ENCODE data around the gene GFOD1.

The GFOD1 gene

DNA sequence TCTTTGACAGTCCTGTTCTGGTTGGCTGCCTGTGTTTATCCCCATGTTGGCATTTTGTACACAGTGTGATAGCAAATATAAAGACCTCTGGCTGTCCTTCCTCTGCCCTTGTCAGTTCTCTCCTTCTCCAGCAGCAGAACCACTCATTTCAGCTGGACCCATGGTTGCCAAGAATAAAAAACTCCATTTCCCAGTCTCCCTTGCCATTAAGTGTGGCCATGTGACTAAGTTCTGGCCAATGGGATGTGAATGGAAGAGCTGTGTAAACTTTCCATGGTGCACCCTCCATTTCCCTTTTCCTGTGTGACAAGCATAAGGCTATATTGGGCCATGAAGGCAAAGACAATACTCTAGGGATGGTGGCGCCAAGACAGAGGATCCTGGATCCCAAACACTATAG, 80.6 kb downstream of the GFOD1 start:
- Histone ChIP-seq H3K9me3 (ENCODE audit: control insufficient read depth in 1 of 2, low read length in 2 of 2) (no peaks in the 10 kb centered on the region), H3K27me3 (ENCODE audit: low read depth, low read length) (no peaks in the 10 kb centered on the region), H3K4me1 (ENCODE audit: control insufficient read depth in 1 of 2, insufficient read depth in 2 of 2, low read length in 2 of 2) (peaks cover 13 to 21% of the 10 kb centered on the region in 2 donors), H3K4me3 (ENCODE audit: low read depth in 1 of 2, low read length in 2 of 2) (no peak overlapping the region), H3K36me3 (ENCODE audit: control insufficient read depth in 1 of 2, insufficient read depth in 2 of 2, low read length in 2 of 2) (no peaks in the 10 kb centered on the region), H3K27ac (ENCODE audit: low read length) (peak overlapping the region; percentile 17)

DNA sequence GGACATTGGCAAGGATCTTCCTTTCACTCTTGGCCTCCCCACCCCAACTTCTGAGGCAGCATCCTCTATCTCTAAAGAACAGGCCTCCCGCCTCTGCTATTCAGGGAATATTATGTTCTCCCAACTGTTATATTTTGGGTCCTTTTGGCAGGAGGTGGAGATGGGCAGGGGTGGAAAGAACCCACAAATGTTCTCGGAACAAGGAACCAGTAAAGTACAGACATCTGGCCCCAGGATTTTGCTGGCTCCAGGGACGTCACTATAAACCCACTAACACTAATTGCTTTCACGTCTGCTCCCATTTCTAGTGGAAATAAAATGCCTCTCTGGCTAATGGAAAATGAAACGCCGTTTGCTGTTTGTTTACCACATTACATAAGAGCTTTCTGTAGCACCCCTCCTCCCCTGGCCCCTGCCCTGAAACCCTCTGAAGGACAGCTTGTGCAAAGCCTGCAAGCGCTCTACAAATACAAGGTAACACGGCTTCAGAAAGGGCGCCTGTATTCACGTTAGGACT, 81.4 kb downstream of the GFOD1 start:
- H3K27me3 ChIP-seq (ENCODE audit: low read depth, low read length), result no peaks in the 10 kb centered on the region
- no peak overlapping the region for H3K4me3 ChIP-seq (ENCODE audit: low read depth in 1 of 2, low read length in 2 of 2)
- H3K4me1 ChIP-seq (ENCODE audit: control insufficient read depth in 1 of 2, insufficient read depth in 2 of 2, low read length in 2 of 2), result peaks cover 13 to 21% of the 10 kb centered on the region in 2 donors
- H3K36me3 ChIP-seq (ENCODE audit: control insufficient read depth in 1 of 2, insufficient read depth in 2 of 2, low read length in 2 of 2), result no peaks in the 10 kb centered on the region
- H3K9me3 ChIP-seq (ENCODE audit: control insufficient read depth in 1 of 2, low read length in 2 of 2), result no peaks in the 10 kb centered on the region
- H3K27ac ChIP-seq (ENCODE audit: low read length), result peak overlapping the region; percentile 17

DNA sequence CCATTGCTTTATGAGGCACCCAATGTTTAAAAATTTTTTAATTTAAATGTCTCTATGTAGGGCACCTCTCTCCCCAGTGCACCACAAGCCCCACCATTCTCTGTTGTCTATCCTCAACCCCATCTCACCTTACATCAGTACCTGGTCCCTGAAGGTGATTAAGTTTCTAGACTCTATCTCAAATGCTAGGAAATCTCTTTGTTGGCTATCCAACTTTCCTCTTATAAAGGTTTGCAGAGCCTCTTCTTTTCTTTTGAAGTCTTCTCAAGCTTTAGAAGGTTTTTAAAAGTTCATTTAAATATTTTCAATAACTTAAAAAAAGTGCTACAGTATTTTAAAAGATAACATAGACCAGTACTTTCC, 82.5 kb downstream of the GFOD1 start:
- Histone ChIP-seq H3K9me3 (ENCODE audit: control insufficient read depth in 1 of 2, low read length in 2 of 2) (no peaks in the 10 kb centered on the region), H3K4me3 (ENCODE audit: low read depth in 1 of 2, low read length in 2 of 2) (no peak overlapping the region), H3K36me3 (ENCODE audit: control insufficient read depth in 1 of 2, insufficient read depth in 2 of 2, low read length in 2 of 2) (no peaks in the 10 kb centered on the region), H3K27ac (ENCODE audit: low read length) (peak overlapping the region; percentile 19), H3K27me3 (ENCODE audit: low read depth, low read length) (no peaks in the 10 kb centered on the region), H3K4me1 (ENCODE audit: control insufficient read depth in 1 of 2, insufficient read depth in 2 of 2, low read length in 2 of 2) (peaks cover 8 to 17% of the 10 kb centered on the region in 2 donors)

GRCh38 chr6:13404228-13404891, 83.0 kb downstream of the GFOD1 start:
- Histone ChIP-seq H3K9me3 (ENCODE audit: control insufficient read depth in 1 of 2, low read length in 2 of 2) (no peaks in the 10 kb centered on the region), H3K4me3 (ENCODE audit: low read depth in 1 of 2, low read length in 2 of 2) (no peak overlapping the region), H3K27ac (ENCODE audit: low read length) (peak overlapping the region; percentile 19), H3K36me3 (ENCODE audit: control insufficient read depth in 1 of 2, insufficient read depth in 2 of 2, low read length in 2 of 2) (no peaks in the 10 kb centered on the region), H3K27me3 (ENCODE audit: low read depth, low read length) (no peaks in the 10 kb centered on the region), H3K4me1 (ENCODE audit: control insufficient read depth in 1 of 2, insufficient read depth in 2 of 2, low read length in 2 of 2) (peaks cover 8 to 17% of the 10 kb centered on the region in 2 donors)

DNA sequence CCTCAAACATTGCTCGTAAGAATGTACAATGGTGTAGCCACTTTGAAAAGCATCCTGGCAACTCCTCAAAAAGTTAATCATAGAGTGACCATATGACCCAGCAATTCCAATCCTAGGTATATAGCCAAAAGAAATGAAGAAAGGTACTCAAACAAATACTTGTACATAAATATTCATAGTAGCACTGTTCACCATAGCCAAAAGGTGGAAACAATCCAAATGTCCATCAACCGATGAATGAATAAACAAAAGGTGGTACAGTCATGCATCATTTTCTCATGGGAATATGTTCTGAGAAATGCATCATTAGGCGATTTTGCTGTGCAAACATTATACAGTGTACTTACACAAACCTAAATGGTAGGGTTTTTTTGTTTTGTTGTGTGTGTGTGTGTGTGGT, 84.7 kb downstream of the GFOD1 start:
- Histone ChIP-seq H3K27ac (ENCODE audit: low read length) (no peak overlapping the region), H3K4me1 (ENCODE audit: control insufficient read depth in 1 of 2, insufficient read depth in 2 of 2, low read length in 2 of 2) (peaks cover 0 to 9% of the 10 kb centered on the region in 2 donors)

DNA sequence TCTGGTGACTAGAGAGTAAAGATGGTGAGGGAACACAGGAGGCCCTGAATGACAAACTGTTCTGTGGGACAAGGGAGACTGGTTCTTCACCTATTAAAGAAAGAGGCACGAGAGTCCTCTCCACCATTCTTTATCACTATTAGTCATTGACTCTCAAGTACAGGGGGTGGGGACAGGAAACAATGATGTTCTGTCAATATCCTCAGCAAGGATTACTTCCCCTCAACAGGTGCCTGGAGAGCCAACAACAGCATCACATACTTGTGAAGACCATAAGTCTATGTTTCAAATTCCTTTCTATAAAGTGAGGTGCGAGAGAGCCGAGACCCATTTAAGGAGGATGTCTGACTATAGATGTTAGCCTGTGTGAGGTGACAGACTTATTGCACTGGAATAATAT, 86.6 kb downstream of the GFOD1 start:
- no peaks in the 10 kb centered on the region for H3K36me3 ChIP-seq (ENCODE audit: control insufficient read depth in 1 of 2, insufficient read depth in 2 of 2, low read length in 2 of 2)
- peaks cover 9 to 11% of the 10 kb centered on the region in 2 donors for H3K4me1 ChIP-seq (ENCODE audit: control insufficient read depth in 1 of 2, insufficient read depth in 2 of 2, low read length in 2 of 2)
- no peak overlapping the region for H3K27ac ChIP-seq (ENCODE audit: low read length)
- no peaks in the 10 kb centered on the region for H3K27me3 ChIP-seq (ENCODE audit: low read depth, low read length)
- no peaks in the 10 kb centered on the region for H3K9me3 ChIP-seq (ENCODE audit: control insufficient read depth in 1 of 2, low read length in 2 of 2)
- no peak overlapping the region for H3K4me3 ChIP-seq (ENCODE audit: low read depth in 1 of 2, low read length in 2 of 2)

More for the DNA sequence above, 84.7 kb downstream of the GFOD1 start:
- H3K9me3 ChIP-seq (ENCODE audit: control insufficient read depth in 1 of 2, low read length in 2 of 2), result no peaks in the 10 kb centered on the region
- H3K36me3 ChIP-seq (ENCODE audit: control insufficient read depth in 1 of 2, insufficient read depth in 2 of 2, low read length in 2 of 2), result no peaks in the 10 kb centered on the region
- no peaks in the 10 kb centered on the region for H3K27me3 ChIP-seq (ENCODE audit: low read depth, low read length)
- H3K4me3 ChIP-seq (ENCODE audit: low read depth in 1 of 2, low read length in 2 of 2), result no peak overlapping the region

- H3K4me3 ChIP-seq (ENCODE audit: low read depth in 1 of 2, low read length in 2 of 2), result no peak overlapping the region
- H3K27me3 ChIP-seq (ENCODE audit: low read depth, low read length), result no peaks in the 10 kb centered on the region
- H3K9me3 ChIP-seq (ENCODE audit: control insufficient read depth in 1 of 2, low read length in 2 of 2), result no peaks in the 10 kb centered on the region
- H3K4me1 ChIP-seq (ENCODE audit: control insufficient read depth in 1 of 2, insufficient read depth in 2 of 2, low read length in 2 of 2), result peaks cover 17% of the 10 kb centered on the region in 2 donors
- peak overlapping the region; percentile 67 for H3K27ac ChIP-seq (ENCODE audit: low read length)
- no peaks in the 10 kb centered on the region for H3K36me3 ChIP-seq (ENCODE audit: control insufficient read depth in 1 of 2, insufficient read depth in 2 of 2, low read length in 2 of 2)
Observed at GRCh38 chr6:13398421-13398994, 88.9 kb downstream of the GFOD1 start.

DNA sequence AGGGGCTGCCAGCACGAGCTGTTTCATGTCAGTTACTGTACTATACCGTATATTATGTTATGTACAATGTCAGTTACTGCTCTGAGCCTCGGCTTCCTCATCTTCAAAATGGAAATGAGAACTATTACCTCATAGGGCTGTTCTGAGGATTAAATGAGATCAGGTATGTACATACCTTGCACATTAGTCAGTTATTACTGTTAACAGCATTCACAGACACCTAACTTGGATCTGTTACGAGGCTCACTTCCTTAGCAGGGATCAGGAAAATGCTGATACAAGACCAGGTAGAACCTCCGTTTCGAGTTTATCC, 89.4 kb downstream of the GFOD1 start:
- peaks cover 17% of the 10 kb centered on the region in 2 donors for H3K4me1 ChIP-seq (ENCODE audit: control insufficient read depth in 1 of 2, insufficient read depth in 2 of 2, low read length in 2 of 2)

GRCh38 chr6:13397359-13398068, 89.9 kb downstream of the GFOD1 start:
- Histone ChIP-seq H3K4me1 (ENCODE audit: control insufficient read depth in 1 of 2, insufficient read depth in 2 of 2, low read length in 2 of 2) (peaks cover 17% of the 10 kb centered on the region in 2 donors), H3K27me3 (ENCODE audit: low read depth, low read length) (no peaks in the 10 kb centered on the region), H3K9me3 (ENCODE audit: control insufficient read depth in 1 of 2, low read length in 2 of 2) (no peaks in the 10 kb centered on the region), H3K27ac (ENCODE audit: low read length) (peak overlapping the region; percentile 67), H3K4me3 (ENCODE audit: low read depth in 1 of 2, low read length in 2 of 2) (no peak overlapping the region), H3K36me3 (ENCODE audit: control insufficient read depth in 1 of 2, insufficient read depth in 2 of 2, low read length in 2 of 2) (no peaks in the 10 kb centered on the region)

More for the DNA sequence above, 89.4 kb downstream of the GFOD1 start:
- Histone ChIP-seq H3K36me3 (ENCODE audit: control insufficient read depth in 1 of 2, insufficient read depth in 2 of 2, low read length in 2 of 2) (no peaks in the 10 kb centered on the region), H3K27me3 (ENCODE audit: low read depth, low read length) (no peaks in the 10 kb centered on the region), H3K4me3 (ENCODE audit: low read depth in 1 of 2, low read length in 2 of 2) (no peak overlapping the region), H3K9me3 (ENCODE audit: control insufficient read depth in 1 of 2, low read length in 2 of 2) (no peaks in the 10 kb centered on the region), H3K27ac (ENCODE audit: low read length) (peak overlapping the region; percentile 67)

- peak overlapping the region; percentile 60 for H3K27ac ChIP-seq (ENCODE audit: low read length)
- H3K36me3 ChIP-seq (ENCODE audit: control insufficient read depth in 1 of 2, insufficient read depth in 2 of 2, low read length in 2 of 2), result no peaks in the 10 kb centered on the region
Observed at GRCh38 chr6:13396241-13396792, 91.1 kb downstream of the GFOD1 start.

More at GRCh38 chr6:13396241-13396792, 91.1 kb downstream of the GFOD1 start:
- H3K4me3 ChIP-seq (ENCODE audit: low read depth in 1 of 2, low read length in 2 of 2), result no peak overlapping the region
- H3K9me3 ChIP-seq (ENCODE audit: control insufficient read depth in 1 of 2, low read length in 2 of 2), result no peaks in the 10 kb centered on the region
- H3K27me3 ChIP-seq (ENCODE audit: low read depth, low read length), result no peaks in the 10 kb centered on the region
- H3K4me1 ChIP-seq (ENCODE audit: control insufficient read depth in 1 of 2, insufficient read depth in 2 of 2, low read length in 2 of 2), result peaks cover 17% of the 10 kb centered on the region in 2 donors

All from muscle layer of duodenum (tissue), 2 donors.